ENCODE measurements around the gene FDCSP.

GRCh38 chr4:70239884-70240591 lies 14.1 kb downstream of the FDCSP start:
- TF ChIP-seq, protein P1, sequence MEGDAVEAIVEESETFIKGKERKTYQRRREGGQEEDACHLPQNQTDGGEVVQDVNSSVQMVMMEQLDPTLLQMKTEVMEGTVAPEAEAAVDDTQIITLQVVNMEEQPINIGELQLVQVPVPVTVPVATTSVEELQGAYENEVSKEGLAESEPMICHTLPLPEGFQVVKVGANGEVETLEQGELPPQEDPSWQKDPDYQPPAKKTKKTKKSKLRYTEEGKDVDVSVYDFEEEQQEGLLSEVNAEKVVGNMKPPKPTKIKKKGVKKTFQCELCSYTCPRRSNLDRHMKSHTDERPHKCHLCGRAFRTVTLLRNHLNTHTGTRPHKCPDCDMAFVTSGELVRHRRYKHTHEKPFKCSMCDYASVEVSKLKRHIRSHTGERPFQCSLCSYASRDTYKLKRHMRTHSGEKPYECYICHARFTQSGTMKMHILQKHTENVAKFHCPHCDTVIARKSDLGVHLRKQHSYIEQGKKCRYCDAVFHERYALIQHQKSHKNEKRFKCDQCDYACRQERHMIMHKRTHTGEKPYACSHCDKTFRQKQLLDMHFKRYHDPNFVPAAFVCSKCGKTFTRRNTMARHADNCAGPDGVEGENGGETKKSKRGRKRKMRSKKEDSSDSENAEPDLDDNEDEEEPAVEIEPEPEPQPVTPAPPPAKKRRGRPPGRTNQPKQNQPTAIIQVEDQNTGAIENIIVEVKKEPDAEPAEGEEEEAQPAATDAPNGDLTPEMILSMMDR (IDR thresholded peaks at IDR 0.05; ENCODE audit: low read depth, low read length, missing input control): no peak
- TF ChIP-seq REST (IDR thresholded peaks at IDR 0.05): no peak

Data from liver (tissue), 2 donors.